GM12892 (cell line): ENCODE results near the gene CXorf66.

Source experiments
- POLR2A ChIP-seq: IDR thresholded peaks from 2 replicates; pipeline ENCODE4 v1.6.1; 2011; ENCODE audit warnings: low read depth, low read length, control low read depth
- POLR2AphosphoS5 ChIP-seq: IDR thresholded peaks from 2 replicates; pipeline ENCODE4 v1.6.1; 2011; ENCODE audit warnings: low read depth, low read length, control low read depth

- no peak for TF ChIP-seq POLR2AphosphoS5
- no peak for TF ChIP-seq POLR2A
These were observed at the start of gene CXorf66 for GRCh38 chrX:139965421-139965820.
